Neural crest cell (in vitro differentiated cells): Measurements from ENCODE around the gene NUMB. TPM values are rescaled to one million over a fixed set of nuclear protein-coding genes. Genes with fewer than 3 reads are reported as not detected.

Experiments used
- DNase-seq: peaks from one replicate; pipeline ENCODE4 v3.0.0; 2021; ENCODE audit warnings: low read depth, mixed read lengths, low spot score
- H3K27ac Mint-ChIP-seq: one replicate; pipeline ENCODE4 v1.8.0; 2021; ENCODE audit warnings: mild to moderate bottlenecking, mixed read lengths; ENCODE audit not compliant: unreplicated experiment
- H3K27me3 Mint-ChIP-seq: 2 replicates; pipeline ENCODE4 v1.8.0; 2021; ENCODE audit warnings: low read depth, mild to moderate bottlenecking, mixed read lengths
- H3K36me3 Mint-ChIP-seq: 2 replicates; pipeline ENCODE4 v1.8.0; 2021; ENCODE audit warnings: low read depth, mild to moderate bottlenecking, mixed read lengths
- H3K4me1 Mint-ChIP-seq: 2 replicates; pipeline ENCODE4 v1.8.0; 2021; ENCODE audit warnings: mixed read lengths
- H3K4me3 Mint-ChIP-seq: one replicate; pipeline ENCODE4 v1.8.0; 2021; ENCODE audit warnings: mild to moderate bottlenecking, mixed read lengths
- H3K9me3 Mint-ChIP-seq: 2 replicates; pipeline ENCODE4 v1.8.0; 2021; ENCODE audit warnings: mixed read lengths
- CTCF ChIP-seq: fragments of 200-600 bp; sonication (generic); conservative IDR thresholded peaks from 2 replicates; pipeline ENCODE4 v1.5.0; 2021; ENCODE audit warnings: antibody characterized with exemption, mild to moderate bottlenecking
- total RNA-seq: library from RNA; stranded (reverse); gene quantifications from 2 replicates; pipeline ENCODE4 v1.2.1, GENCODE V29; 2021

NUMB gene
- total RNA-seq, 1 donor from 2014 or later = 40.7 TPM

GRCh38 chr14:73231981-73232851 is 226.1 kb downstream of the NUMB start:
- Mint-ChIP-seq H3K4me1 (peaks cover 38% of the 10 kb centered on the region), H3K4me3 (no peak overlapping the region)
- no peak for DNase-seq

GRCh38 chr14:73230051-73230450 is 228.3 kb downstream of the NUMB start:
- H3K36me3 Mint-ChIP-seq = no peaks in the 10 kb centered on the region

More at GRCh38 chr14:73231981-73232851, 226.1 kb downstream of the NUMB start:
- H3K36me3 Mint-ChIP-seq = peaks cover 2% of the 10 kb centered on the region
- no peaks in the 10 kb centered on the region for H3K9me3 Mint-ChIP-seq
- no peak overlapping the region for H3K27ac Mint-ChIP-seq
- peak; percentile 44 for TF ChIP-seq CTCF
- peaks cover 37% of the 10 kb centered on the region for H3K27me3 Mint-ChIP-seq

GRCh38 chr14:73227812-73228781 is 230.2 kb downstream of the NUMB start:
- H3K4me3 Mint-ChIP-seq = no peak overlapping the region
- H3K9me3 Mint-ChIP-seq = no peaks in the 10 kb centered on the region
- peaks cover 7% of the 10 kb centered on the region for H3K27me3 Mint-ChIP-seq
- no peak overlapping the region for H3K27ac Mint-ChIP-seq
- H3K36me3 Mint-ChIP-seq = peaks cover 3% of the 10 kb centered on the region
- DNase-seq = no peak
- H3K4me1 Mint-ChIP-seq = peaks cover 8% of the 10 kb centered on the region
- TF ChIP-seq CTCF = no peak

More at GRCh38 chr14:73230051-73230450, 228.3 kb downstream of the NUMB start:
- DNase-seq = no peak
- Mint-ChIP-seq H3K27ac (no peak overlapping the region), H3K4me3 (no peak overlapping the region), H3K4me1 (peaks cover 19% of the 10 kb centered on the region), H3K27me3 (peaks cover 16% of the 10 kb centered on the region), H3K9me3 (no peaks in the 10 kb centered on the region)
- TF ChIP-seq CTCF = no peak

GRCh38 chr14:73225496-73225895 is 232.8 kb downstream of the NUMB start:
- TF ChIP-seq CTCF = no peak
- Mint-ChIP-seq H3K27ac (no peak overlapping the region), H3K27me3 (no peaks in the 10 kb centered on the region), H3K4me1 (peaks cover 18% of the 10 kb centered on the region), H3K36me3 (peaks cover 3% of the 10 kb centered on the region), H3K4me3 (no peak overlapping the region), H3K9me3 (no peaks in the 10 kb centered on the region)
- DNase-seq = no peak

Other genes starting within 250 kb of the NUMB start
- 2.7 and 4.1 TPM in 2 replicates for gene PAPLN, start 221.0 kb downstream of the NUMB start, total RNA-seq
- 25.7 and 25.8 TPM in 2 replicates for gene RIOX1, start 32.4 kb upstream of the NUMB start, total RNA-seq
- 6.8 and 8.0 TPM in 2 replicates for gene ACOT1, start 78.6 kb upstream of the NUMB start, total RNA-seq
- not detected in 2 replicates for gene HEATR4, start 100.4 kb upstream of the NUMB start, total RNA-seq
- gene ACOT2, start 110.7 kb upstream of the NUMB start, total RNA-seq = 24.4 and 25.9 TPM in 2 replicates
- 0.98 TPM in 2 replicates for gene ACOT4, start 133.3 kb upstream of the NUMB start, total RNA-seq
- not detected in 2 replicates for gene ACOT6, start 154.0 kb upstream of the NUMB start, total RNA-seq
- gene DNAL1, start 186.4 kb upstream of the NUMB start, total RNA-seq = 18.1 and 20.1 TPM in 2 replicates